C4-2B (cell line): ENCODE measurements around the gene PRR23C.
"Not testable (repeated sequence)": the region's sequence is repeated elsewhere in the genome, so short reads cannot be mapped to it uniquely, and the experiment has no call there.

Experiments
- H3K27ac ChIP-seq: fragments of 450-650 bp; 2 replicates; pipeline ENCODE4 v1.5.1; 2017
- ZFX ChIP-seq: fragments of 450-650 bp; IDR thresholded peaks from 2 replicates; pipeline ENCODE4 v1.6.1; 2017
- TF ChIP-seq, protein P1 (sequence below): fragments of 450-650 bp; conservative IDR thresholded peaks from 2 replicates; pipeline ENCODE4 v1.5.1; 2017; ENCODE audit warnings: mild to moderate bottlenecking

The PRR23C gene

DNA sequence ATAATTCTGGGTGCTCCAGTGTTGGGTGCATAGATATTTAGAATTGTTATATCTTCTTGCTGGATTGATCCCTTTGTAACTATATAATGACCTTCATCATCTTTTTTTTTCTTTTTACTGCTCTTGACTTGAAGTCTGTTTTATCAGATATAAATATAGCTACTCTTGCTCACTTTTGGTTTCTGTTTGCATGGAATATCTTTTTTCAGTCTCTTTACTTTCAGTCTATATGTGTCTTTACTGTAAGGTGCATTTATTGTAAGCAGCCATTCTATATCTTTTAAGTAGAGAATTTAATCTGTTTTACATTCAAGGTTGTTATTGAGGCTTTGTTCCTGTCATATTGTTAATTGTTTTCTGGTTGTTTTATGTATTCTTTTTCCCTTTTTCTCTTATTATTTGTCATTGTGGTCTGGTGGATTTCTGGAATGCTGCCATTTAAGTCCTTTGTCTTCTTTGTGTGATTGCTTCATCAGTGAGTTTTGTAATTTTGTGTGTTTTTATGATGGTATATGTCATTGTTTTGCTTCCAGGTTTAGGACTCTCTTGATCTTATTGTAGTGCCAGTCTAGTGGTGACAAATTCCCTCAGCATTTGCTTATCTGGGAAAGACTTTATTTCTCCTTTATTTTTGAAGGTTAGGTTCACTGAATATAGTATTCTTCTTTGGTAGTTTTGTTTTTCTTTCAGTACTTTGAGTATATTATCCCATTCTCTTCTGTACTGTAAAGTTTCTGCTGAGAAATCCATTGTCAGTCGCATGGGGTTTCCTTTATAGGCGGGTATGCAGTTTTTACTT lies 8.3 kb upstream of the PRR23C start:
- TF ChIP-seq, protein P1, sequence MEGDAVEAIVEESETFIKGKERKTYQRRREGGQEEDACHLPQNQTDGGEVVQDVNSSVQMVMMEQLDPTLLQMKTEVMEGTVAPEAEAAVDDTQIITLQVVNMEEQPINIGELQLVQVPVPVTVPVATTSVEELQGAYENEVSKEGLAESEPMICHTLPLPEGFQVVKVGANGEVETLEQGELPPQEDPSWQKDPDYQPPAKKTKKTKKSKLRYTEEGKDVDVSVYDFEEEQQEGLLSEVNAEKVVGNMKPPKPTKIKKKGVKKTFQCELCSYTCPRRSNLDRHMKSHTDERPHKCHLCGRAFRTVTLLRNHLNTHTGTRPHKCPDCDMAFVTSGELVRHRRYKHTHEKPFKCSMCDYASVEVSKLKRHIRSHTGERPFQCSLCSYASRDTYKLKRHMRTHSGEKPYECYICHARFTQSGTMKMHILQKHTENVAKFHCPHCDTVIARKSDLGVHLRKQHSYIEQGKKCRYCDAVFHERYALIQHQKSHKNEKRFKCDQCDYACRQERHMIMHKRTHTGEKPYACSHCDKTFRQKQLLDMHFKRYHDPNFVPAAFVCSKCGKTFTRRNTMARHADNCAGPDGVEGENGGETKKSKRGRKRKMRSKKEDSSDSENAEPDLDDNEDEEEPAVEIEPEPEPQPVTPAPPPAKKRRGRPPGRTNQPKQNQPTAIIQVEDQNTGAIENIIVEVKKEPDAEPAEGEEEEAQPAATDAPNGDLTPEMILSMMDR = no peak
- TF ChIP-seq ZFX = no peak
- H3K27ac ChIP-seq = no peak overlapping the region

DNA sequence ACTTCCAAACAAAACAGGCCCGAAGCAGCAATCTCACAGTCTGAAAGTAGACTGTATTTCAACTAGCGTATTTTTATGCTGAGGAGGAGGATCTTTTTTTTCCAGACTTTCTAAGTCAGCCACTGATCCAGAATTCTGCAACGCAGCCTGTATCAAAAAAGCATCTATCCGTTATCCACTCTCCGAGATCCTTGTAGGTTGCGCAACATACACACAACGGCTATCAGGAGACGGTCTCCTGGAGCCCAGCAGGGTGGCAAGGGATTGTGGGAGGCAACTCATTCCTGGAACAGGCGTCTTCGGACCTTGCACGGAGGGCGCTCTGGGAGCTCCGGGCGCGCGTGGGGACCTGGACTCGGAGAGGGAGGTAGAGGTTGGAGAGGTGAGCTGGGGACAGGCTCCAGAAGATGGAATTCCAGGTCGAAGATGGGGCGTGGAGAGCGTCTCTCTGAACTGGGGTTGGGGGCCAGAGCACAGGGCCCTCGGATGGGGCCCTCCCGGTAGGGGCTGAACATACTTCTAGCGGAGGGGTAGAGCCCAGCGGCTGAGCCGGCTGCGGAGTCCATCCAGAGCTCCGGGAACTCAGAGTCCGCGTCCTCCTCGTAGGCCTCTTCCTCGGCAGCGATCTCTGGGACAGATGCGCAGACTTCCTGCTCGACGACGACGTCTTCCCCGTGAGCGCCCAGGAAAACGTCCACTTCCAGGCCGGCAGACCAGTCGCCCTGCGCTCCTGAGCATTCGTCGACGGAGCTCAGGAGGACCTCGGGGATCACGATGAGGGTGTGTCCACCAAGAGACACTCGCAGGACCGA lies 932 bp downstream of the PRR23C start:
- H3K27ac ChIP-seq = no peak overlapping the region
- TF ChIP-seq, protein P1 = no peak
- no peak for TF ChIP-seq ZFX

DNA sequence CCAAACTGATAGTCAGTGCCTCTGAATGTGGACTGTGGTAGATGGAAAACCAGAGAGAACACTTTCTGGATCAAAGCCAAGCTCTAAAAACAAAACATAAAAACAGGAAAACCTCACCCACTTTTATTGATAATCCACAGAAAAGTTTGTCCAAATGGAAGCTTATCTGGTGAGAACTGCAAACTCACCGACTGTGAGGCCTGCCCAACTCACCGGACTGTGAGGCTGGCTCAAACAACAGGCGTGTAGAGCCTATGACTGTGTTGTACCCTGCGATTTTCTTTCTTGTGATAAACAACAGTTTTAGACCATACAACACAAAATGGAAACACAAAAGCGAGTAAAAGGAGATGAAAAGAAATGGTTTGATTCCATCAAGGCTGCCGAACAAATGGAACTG lies 7.2 kb downstream of the PRR23C start:
- no peak for TF ChIP-seq ZFX
- TF ChIP-seq, protein P1 = no peak
- no peak overlapping the region for H3K27ac ChIP-seq

DNA sequence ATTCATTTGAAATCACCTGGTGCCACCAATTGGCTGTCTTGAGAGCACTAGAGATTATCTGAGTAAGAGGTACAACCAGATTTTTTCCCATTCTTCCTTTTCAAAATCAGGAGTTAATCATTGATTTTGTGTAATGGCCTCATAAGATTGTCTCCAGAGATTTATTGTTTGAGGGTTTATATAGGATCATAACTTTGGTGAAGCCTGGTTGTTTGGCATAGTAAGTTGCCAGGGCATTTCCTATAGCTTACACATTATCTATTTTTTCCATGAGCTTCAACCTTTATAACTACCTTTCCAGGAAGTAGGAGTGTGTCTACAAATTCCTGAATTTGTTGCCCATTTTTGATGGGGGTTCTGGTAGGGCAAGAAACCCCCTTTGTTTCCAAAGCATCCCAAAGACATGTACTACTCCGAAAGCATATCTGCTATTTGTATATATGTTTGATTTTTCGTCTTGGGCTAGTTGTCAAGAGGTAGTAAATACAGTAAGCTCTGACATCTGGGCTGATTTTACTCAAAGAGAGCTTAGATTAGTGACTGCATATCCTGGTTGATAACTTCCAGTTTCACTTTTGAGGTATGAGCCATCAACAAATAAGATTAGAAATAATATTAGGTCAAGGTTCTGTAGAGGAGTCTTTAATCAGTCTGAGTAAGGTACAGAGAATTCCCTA lies 12.2 kb downstream of the PRR23C start:
- TF ChIP-seq, protein P1 = no peak
- no peak for TF ChIP-seq ZFX
- H3K27ac ChIP-seq = no peak overlapping the region

DNA sequence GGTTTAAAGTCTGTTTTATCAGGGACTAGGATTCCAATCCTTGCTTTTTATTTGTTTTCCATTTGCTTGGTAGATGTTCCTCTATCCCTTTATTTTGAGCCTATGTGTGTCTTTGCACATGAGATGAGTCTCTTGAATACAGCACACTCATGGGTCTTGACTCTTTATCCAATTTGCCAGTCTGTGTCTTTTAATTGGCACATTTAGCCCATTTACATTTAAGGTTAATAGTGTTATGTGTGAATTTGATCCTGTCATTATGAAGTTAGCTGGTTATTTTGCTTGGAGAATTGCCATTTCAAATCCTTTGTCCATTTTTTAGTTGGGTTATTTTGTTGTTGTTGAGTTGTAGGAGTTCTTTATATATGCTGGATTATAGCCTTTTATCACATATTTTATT lies 14.1 kb downstream of the PRR23C start:
- not testable (repeated sequence) for H3K27ac ChIP-seq

DNA sequence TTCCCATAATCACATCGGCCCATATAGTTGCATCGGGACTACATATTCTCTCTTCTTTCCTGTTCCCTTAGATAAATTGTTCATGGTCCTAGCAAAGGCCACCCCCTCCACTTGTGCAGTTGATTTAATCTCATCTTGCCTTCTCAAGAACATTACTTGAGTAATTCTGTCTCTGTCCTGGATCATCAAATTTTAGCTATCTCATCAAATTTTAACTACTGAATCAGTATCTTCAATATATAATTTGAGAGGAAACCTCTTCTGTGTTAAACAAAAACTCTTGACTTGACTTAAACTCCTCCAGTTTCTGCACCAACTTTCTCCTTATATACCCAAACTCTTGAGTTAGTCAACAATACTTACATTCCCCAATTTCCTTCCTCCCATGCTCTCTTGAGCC lies 19.7 kb downstream of the PRR23C start:
- TF ChIP-seq ZFX = no peak
- TF ChIP-seq, protein P1 = no peak

DNA sequence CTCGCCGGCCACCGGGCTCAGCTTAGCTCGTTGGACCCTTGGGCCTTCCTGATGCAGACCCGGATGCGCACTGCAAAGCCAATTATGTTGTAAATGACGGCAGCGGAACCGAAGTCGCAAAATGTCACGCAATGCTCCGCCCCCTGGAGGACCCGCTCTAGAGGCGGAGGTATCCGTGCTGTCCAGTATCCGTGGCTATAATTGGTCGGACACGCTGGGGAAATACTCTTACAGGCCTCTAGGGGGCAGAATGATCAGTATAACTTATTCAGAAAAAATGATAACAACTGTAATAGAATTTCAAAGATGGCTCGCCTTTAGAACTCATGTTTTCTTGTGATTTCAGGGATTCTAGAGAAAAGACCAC lies 23.8 kb downstream of the PRR23C start, which contains the start of gene PRR23B:
Gene PRR23B (minus strand): TSS at position 59 of the 367 bp plus-strand sequence. CDS start 265 bp downstream, outside the sequence.
- no peak within 1 kb of the TSS for H3K27ac ChIP-seq
- TF ChIP-seq, protein P1 = peak; percentile 64
- no peak for TF ChIP-seq ZFX

More for the DNA sequence above, 19.7 kb downstream of the PRR23C start:
- H3K27ac ChIP-seq = no peak overlapping the region
